Astrocyte of the spinal cord (primary cell): ENCODE data around the gene DPP6.

Experiments used
- DNase-seq: peaks from one replicate; pipeline ENCODE4 v3.0.0; 2011; ENCODE audit warnings: low read depth, low spot score
- H3K4me3 ChIP-seq: 2 replicates; pipeline ENCODE4 v1.5.1; 2011; ENCODE audit warnings: low read depth, mild to moderate bottlenecking, low read length, moderate library complexity
- CTCF ChIP-seq: IDR thresholded peaks from 2 replicates; pipeline ENCODE4 v1.5.1; 2012; ENCODE audit warnings: low read depth, mild to moderate bottlenecking, low read length, inconsistent platforms
- in situ Hi-C: cut with HindIII; loops from 2 replicates; pipeline ENCODE4 v1.10.0; 2017; ENCODE audit warnings: low sequenced_read_pairs

DPP6 gene

GRCh38 chr7:154350892-154351291 is 298.7 kb downstream of the DPP6 start:
- no peak for TF ChIP-seq CTCF
- no peak for DNase-seq
- in situ Hi-C loops = no loop called here
- no peak overlapping the region for H3K4me3 ChIP-seq

- TF ChIP-seq CTCF = no peak
- in situ Hi-C loops = no loop called here
- no peak overlapping the region for H3K4me3 ChIP-seq
- no peak for DNase-seq
Observed at GRCh38 chr7:154353355-154353767, 301.2 kb downstream of the DPP6 start.

GRCh38 chr7:154364170-154364569 is 312.0 kb downstream of the DPP6 start:
- TF ChIP-seq CTCF = no peak
- in situ Hi-C loops = no loop called here
- no peak for DNase-seq
- H3K4me3 ChIP-seq = no peak overlapping the region

GRCh38 chr7:154371424-154371823 is 319.2 kb downstream of the DPP6 start:
- H3K4me3 ChIP-seq = no peak overlapping the region
- no peak for DNase-seq
- in situ Hi-C loops = no loop called here
- TF ChIP-seq CTCF = no peak

GRCh38 chr7:154372011-154372601 is 319.9 kb downstream of the DPP6 start:
- in situ Hi-C loops = no loop called here

GRCh38 chr7:154373956-154374355 is 321.8 kb downstream of the DPP6 start:
- H3K4me3 ChIP-seq = no peak overlapping the region
- TF ChIP-seq CTCF = no peak
- in situ Hi-C loops = no loop called here
- no peak for DNase-seq

More at GRCh38 chr7:154372011-154372601, 319.9 kb downstream of the DPP6 start:
- no peak overlapping the region for H3K4me3 ChIP-seq
- DNase-seq = no peak
- TF ChIP-seq CTCF = no peak
